CD14-positive monocyte (primary cell): ENCODE data around the gene GTPBP10. TPM values are rescaled to one million over a fixed set of nuclear protein-coding genes. Genes with fewer than 3 reads are reported as not detected.

Experiments
- DNase-seq, 3 donors: peaks; one replicate each; pipeline ENCODE4 v3.0.0-alpha.2; 2011 to 2022
- H2AFZ ChIP-seq: 2 replicates; pipeline ENCODE4 v1.6.0; 2012; ENCODE audit warnings: mild to moderate bottlenecking, low read depth, low read length, inconsistent platforms; ENCODE audit not compliant: insufficient read depth, poor library complexity, severe bottlenecking
- H3K27ac ChIP-seq, 2 donors: 1 replicate in 1 of 2; 2 replicates in 1 of 2; pipeline ENCODE4 v1.5.1; 2012 to 2013; ENCODE audit warnings: low read length in 2 of 2, control low read depth in 1 of 2, inconsistent platforms in 1 of 2, low read depth in 1 of 2, mild to moderate bottlenecking in 1 of 2
- H3K27me3 ChIP-seq, 2 donors: one replicate each; pipeline versions ENCODE4 v1.6.0 to v1.6.1; 2011 to 2013; ENCODE audit warnings: low read length in 2 of 2; ENCODE audit not compliant: control insufficient read depth in 2 of 2, insufficient read depth in 2 of 2
- H3K36me3 ChIP-seq, 2 donors: replicated peaks in 1 of 2; 1 replicate in 1 of 2; 2 replicates in 1 of 2; pipeline versions ENCODE4 v1.5.1 to v1.6.1; 2012 to 2013; ENCODE audit warnings: low read length in 2 of 2, control low read depth in 1 of 2, inconsistent platforms in 1 of 2, mild to moderate bottlenecking in 1 of 2; ENCODE audit not compliant: insufficient read depth in 2 of 2, control insufficient read depth in 1 of 2
- H3K4me1 ChIP-seq, 2 donors: 1 replicate in 1 of 2; 2 replicates in 1 of 2; pipeline versions ENCODE4 v1.5.1 to v1.6.1; 2012 to 2013; ENCODE audit warnings: low read length in 2 of 2, control low read depth in 1 of 2, inconsistent platforms in 1 of 2, mild to moderate bottlenecking in 1 of 2, moderate library complexity in 1 of 2; ENCODE audit not compliant: insufficient read depth in 2 of 2, control insufficient read depth in 1 of 2
- H3K4me2 ChIP-seq: replicated peaks from 2 replicates; pipeline ENCODE3; 2012; ENCODE audit warnings: low read length, moderate library complexity, mild to moderate bottlenecking; ENCODE audit not compliant: poor library complexity, severe bottlenecking; ENCODE audit errors: extremely low read depth
- H3K4me3 ChIP-seq, 3 experiments: fragments of 200-600 bp in 1 of 3; sonication (generic) in 1 of 3; replicated peaks in 1 of 3; 1 replicate in 2 of 3; 2 replicates in 1 of 3; pipeline ENCODE4 v1.5.1; 2011 to 2013; ENCODE audit warnings: low read length in 3 of 3, mild to moderate bottlenecking in 3 of 3, control low read depth in 2 of 3, low read depth in 2 of 3, inconsistent platforms in 1 of 3, moderate library complexity in 1 of 3
- H3K79me2 ChIP-seq: 2 replicates; pipeline ENCODE4 v1.6.0; 2012; ENCODE audit warnings: mild to moderate bottlenecking, control low read depth, inconsistent platforms, low read length, moderate library complexity; ENCODE audit not compliant: insufficient read depth
- H3K9ac ChIP-seq: 2 replicates; pipeline ENCODE4 v1.6.0; 2017; ENCODE audit warnings: low read length, mild to moderate bottlenecking; ENCODE audit not compliant: insufficient read depth, poor library complexity, severe bottlenecking
- H3K9me3 ChIP-seq, 2 donors: replicated peaks in 1 of 2; 1 replicate in 1 of 2; 2 replicates in 1 of 2; pipeline versions ENCODE4 v1.5.1 to v1.6.1; 2012 to 2013; ENCODE audit warnings: low read length in 2 of 2, control low read depth in 1 of 2; ENCODE audit not compliant: control insufficient read depth in 1 of 2, insufficient read depth in 1 of 2
- H4K20me1 ChIP-seq: 2 replicates; pipeline ENCODE4 v1.6.0; 2012; ENCODE audit warnings: mild to moderate bottlenecking, low read length, control low read depth, moderate library complexity; ENCODE audit not compliant: insufficient read depth
- H3K27ac Mint-ChIP-seq, 7 donors: one replicate each; pipeline ENCODE4 v1.8.0; 2020; ENCODE audit warnings: mild to moderate bottlenecking in 7 of 7, mixed read lengths in 7 of 7, moderate library complexity in 6 of 7, inconsistent platforms in 2 of 7
- H3K27me3 Mint-ChIP-seq, 3 donors: one replicate each; pipeline ENCODE4 v1.8.0; 2021 to 2022; ENCODE audit warnings: low read depth in 3 of 3, mild to moderate bottlenecking in 3 of 3, mixed read lengths in 3 of 3, moderate library complexity in 3 of 3, inconsistent platforms in 1 of 3
- H3K36me3 Mint-ChIP-seq, 2 donors: one replicate each; pipeline ENCODE4 v1.8.0; 2020; ENCODE audit warnings: mixed read lengths in 2 of 2, inconsistent platforms in 1 of 2, mild to moderate bottlenecking in 1 of 2
- H3K4me1 Mint-ChIP-seq: one replicate; pipeline ENCODE4 v1.8.0; 2020; ENCODE audit warnings: mild to moderate bottlenecking, mixed read lengths
- H3K4me3 Mint-ChIP-seq, 2 donors: one replicate each; pipeline ENCODE4 v1.8.0; 2020; ENCODE audit warnings: mild to moderate bottlenecking in 2 of 2, mixed read lengths in 2 of 2, moderate library complexity in 1 of 2
- H3K9me3 Mint-ChIP-seq, 7 donors: one replicate each; pipeline ENCODE4 v1.8.0; 2020 to 2022; ENCODE audit warnings: mixed read lengths in 7 of 7, mild to moderate bottlenecking in 6 of 7, moderate library complexity in 6 of 7, inconsistent platforms in 2 of 7
- WGBS: methylation state at CpG from one replicate; pipeline ENCODE4 v1.1.5; 2013; ENCODE audit warnings: missing lambda C conversion rate; ENCODE audit not compliant: insufficient coverage; 5-methylcytosine and 5-hydroxymethylcytosine counted together
- intact Hi-C, 2 donors: fragments of 100-400 bp; cut with micrococcal nuclease; formaldehyde crosslinking; loops; one replicate each; pipeline versions ENCODE4 v1.15.0 to v1.15.1; 2023
- polyA plus RNA-seq, 3 donors: library from polyadenylated mRNA; depleted of rRNA in 1 of 3; unstranded in 2 of 3; stranded (reverse) in 1 of 3; fragments of 300-500 nt in 2 of 3; fragments of >200 nt in 1 of 3; fragmentation: Illumina TruSeq in 2 of 3; gene quantifications; 1 replicate in 2 of 3; 2 replicates in 1 of 3; pipeline ENCODE4 v1.2.3, GENCODE V29; 2012 to 2021
- TF ChIP-seq, protein P1 (sequence below): fragments of 200-600 bp; IDR thresholded peaks from one replicate; pipeline ENCODE4 v1.8.0; 2022; ENCODE audit warnings: antibody characterized with exemption, mild to moderate bottlenecking

Gene GTPBP10
- polyA plus RNA-seq, 3 donors = 7.0 to 12.2 (median 10.4) TPM

- Histone ChIP-seq H3K27me3 (no peaks in the 10 kb centered on the region), H3K9me3 (peaks cover 0 to 5% of the 10 kb centered on the region in 2 donors), H3K27ac (no peak overlapping the region), H3K36me3 (peaks cover 43 to 46% of the 10 kb centered on the region in 2 donors), H3K79me2 (no peaks in the 10 kb centered on the region), H3K4me2 (no peak overlapping the region), H3K4me1 (no peaks in the 10 kb centered on the region), H2AFZ (no peak overlapping the region), H3K4me3 (no peak overlapping the region), H4K20me1 (no peaks in the 10 kb centered on the region), H3K9ac (no peak overlapping the region)
- no peak for DNase-seq
- WGBS = 100% methylated on average over 1 of the region's 2 CpGs
- TF ChIP-seq, protein P1, sequence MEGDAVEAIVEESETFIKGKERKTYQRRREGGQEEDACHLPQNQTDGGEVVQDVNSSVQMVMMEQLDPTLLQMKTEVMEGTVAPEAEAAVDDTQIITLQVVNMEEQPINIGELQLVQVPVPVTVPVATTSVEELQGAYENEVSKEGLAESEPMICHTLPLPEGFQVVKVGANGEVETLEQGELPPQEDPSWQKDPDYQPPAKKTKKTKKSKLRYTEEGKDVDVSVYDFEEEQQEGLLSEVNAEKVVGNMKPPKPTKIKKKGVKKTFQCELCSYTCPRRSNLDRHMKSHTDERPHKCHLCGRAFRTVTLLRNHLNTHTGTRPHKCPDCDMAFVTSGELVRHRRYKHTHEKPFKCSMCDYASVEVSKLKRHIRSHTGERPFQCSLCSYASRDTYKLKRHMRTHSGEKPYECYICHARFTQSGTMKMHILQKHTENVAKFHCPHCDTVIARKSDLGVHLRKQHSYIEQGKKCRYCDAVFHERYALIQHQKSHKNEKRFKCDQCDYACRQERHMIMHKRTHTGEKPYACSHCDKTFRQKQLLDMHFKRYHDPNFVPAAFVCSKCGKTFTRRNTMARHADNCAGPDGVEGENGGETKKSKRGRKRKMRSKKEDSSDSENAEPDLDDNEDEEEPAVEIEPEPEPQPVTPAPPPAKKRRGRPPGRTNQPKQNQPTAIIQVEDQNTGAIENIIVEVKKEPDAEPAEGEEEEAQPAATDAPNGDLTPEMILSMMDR = no peak
- Mint-ChIP-seq H3K36me3 (peaks cover 40 to 59% of the 10 kb centered on the region in 2 donors), H3K27ac (no peak overlapping the region), H3K4me3 (no peak overlapping the region), H3K27me3 (no peaks in the 10 kb centered on the region), H3K4me1 (no peaks in the 10 kb centered on the region), H3K9me3 (peaks cover under 1 to 8% (median 3%) of the 10 kb centered on the region in 7 donors)
- intact Hi-C loops = no loop called here
These were observed 41.1 kb downstream of the GTPBP10 start for GRCh38 chr7:90387470-90388240.

- no peaks in the 10 kb centered on the region for H3K4me1 ChIP-seq
These were observed 44.4 kb downstream of the GTPBP10 start for GRCh38 chr7:90390926-90391325.

More at GRCh38 chr7:90390926-90391325, 44.4 kb downstream of the GTPBP10 start:
- Histone ChIP-seq H2AFZ (no peak overlapping the region), H3K4me3 (no peak overlapping the region), H3K79me2 (no peaks in the 10 kb centered on the region), H3K9me3 (peaks cover 0 to 11% of the 10 kb centered on the region in 2 donors), H3K9ac (no peak overlapping the region), H4K20me1 (no peaks in the 10 kb centered on the region), H3K36me3 (peaks cover 10 to 15% of the 10 kb centered on the region in 2 donors), H3K4me2 (no peak overlapping the region), H3K27me3 (no peaks in the 10 kb centered on the region), H3K27ac (no peak overlapping the region)
- Mint-ChIP-seq H3K9me3 (peaks cover 8 to 17% (median 13%) of the 10 kb centered on the region in 7 donors), H3K4me1 (no peaks in the 10 kb centered on the region), H3K27me3 (no peaks in the 10 kb centered on the region), H3K4me3 (no peak overlapping the region), H3K27ac (no peak overlapping the region), H3K36me3 (peaks cover 14 to 29% of the 10 kb centered on the region in 2 donors)
- no peak for DNase-seq
- intact Hi-C loops = no loop called here
- TF ChIP-seq, protein P1 = no peak
